ENCODE data around the gene NRL. TPM values are rescaled to one million over a fixed set of nuclear protein-coding genes. Genes with fewer than 3 reads are reported as not detected.
"Not testable (repeated sequence)": the region's sequence is repeated elsewhere in the genome, so short reads cannot be mapped to it uniquely, and the experiment has no call there.

NRL gene
- total RNA-seq, 1 experiment from 2014 or later: 1.4 TPM

DNA sequence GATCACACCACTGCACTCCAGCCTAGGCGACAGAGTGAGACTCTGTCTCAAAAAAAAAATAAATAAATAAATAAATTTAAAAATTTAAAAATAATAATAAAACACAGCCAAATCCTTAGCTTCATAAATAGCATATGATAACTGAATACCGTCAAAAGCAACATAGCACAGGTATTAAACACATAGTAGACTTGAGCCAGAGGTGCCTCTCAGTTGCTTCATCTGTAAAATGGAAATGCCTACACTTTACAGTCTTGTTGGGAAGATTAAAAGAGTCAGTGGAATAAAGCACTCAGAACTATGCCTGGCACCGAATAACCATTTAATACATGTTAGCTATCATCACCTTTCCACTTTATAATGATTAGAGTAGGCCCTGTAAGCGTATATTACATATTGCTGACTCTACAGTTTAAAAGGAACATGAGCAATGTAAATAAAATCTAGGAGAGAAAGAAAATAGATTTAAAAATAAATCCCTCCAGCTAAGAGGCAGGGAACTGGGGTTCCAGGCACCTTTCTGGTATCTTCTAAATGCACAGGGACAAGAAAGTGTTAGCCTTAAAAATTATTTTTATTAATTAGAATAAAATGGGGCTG, 8.0 kb downstream of the NRL start:
- ATAC-seq: no peak
- Histone ChIP-seq H3K27ac (ENCODE audit: low read length) (no peak overlapping the region), H3K36me3 (ENCODE audit: control insufficient read depth, insufficient read depth, low read length) (no peaks in the 10 kb centered on the region), H3K9me3 (ENCODE audit: control insufficient read depth, insufficient read depth, low read depth, low read length) (no peaks in the 10 kb centered on the region), H3K27me3 (ENCODE audit: control insufficient read depth, insufficient read depth, low read length) (no peaks in the 10 kb centered on the region), H3K4me1 (ENCODE audit: control insufficient read depth, insufficient read depth, low read length) (no peaks in the 10 kb centered on the region), H3K4me3 (ENCODE audit: low read depth in 2 of 2, low read length in 2 of 2) (no peak overlapping the region)
- ChIA-PET POLR2A (no interaction called here), CTCF (interaction anchor here (2.5 kb wide), 1 partner anchor 49 kb away, joined by 37 read pairs; no protein-coding TSS in a partner anchor)
- DNase-seq (ENCODE audit: low read depth, low spot score): no peak
- in situ Hi-C loops (cut with HindIII; ENCODE audit: low pct_unique_long_range_greater_than_20kb, low sequenced_read_pairs) (no loop called here), intact Hi-C loops (cut with micrococcal nuclease; ENCODE audit: unreplicated experiment) (no loop called here)
- no TSS peak for BruUV-seq (replicated peaks)
- TF ChIP-seq TCF7L2 (IDR thresholded peaks at IDR 0.05; ENCODE audit: low read depth, low read length): no peak
- TF ChIP-seq, protein P1, sequence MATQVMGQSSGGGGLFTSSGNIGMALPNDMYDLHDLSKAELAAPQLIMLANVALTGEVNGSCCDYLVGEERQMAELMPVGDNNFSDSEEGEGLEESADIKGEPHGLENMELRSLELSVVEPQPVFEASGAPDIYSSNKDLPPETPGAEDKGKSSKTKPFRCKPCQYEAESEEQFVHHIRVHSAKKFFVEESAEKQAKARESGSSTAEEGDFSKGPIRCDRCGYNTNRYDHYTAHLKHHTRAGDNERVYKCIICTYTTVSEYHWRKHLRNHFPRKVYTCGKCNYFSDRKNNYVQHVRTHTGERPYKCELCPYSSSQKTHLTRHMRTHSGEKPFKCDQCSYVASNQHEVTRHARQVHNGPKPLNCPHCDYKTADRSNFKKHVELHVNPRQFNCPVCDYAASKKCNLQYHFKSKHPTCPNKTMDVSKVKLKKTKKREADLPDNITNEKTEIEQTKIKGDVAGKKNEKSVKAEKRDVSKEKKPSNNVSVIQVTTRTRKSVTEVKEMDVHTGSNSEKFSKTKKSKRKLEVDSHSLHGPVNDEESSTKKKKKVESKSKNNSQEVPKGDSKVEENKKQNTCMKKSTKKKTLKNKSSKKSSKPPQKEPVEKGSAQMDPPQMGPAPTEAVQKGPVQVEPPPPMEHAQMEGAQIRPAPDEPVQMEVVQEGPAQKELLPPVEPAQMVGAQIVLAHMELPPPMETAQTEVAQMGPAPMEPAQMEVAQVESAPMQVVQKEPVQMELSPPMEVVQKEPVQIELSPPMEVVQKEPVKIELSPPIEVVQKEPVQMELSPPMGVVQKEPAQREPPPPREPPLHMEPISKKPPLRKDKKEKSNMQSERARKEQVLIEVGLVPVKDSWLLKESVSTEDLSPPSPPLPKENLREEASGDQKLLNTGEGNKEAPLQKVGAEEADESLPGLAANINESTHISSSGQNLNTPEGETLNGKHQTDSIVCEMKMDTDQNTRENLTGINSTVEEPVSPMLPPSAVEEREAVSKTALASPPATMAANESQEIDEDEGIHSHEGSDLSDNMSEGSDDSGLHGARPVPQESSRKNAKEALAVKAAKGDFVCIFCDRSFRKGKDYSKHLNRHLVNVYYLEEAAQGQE (IDR thresholded peaks at IDR 0.05; ENCODE audit: insufficient read depth in 1 of 2, low read depth in 2 of 2, low read length in 1 of 2): no peak
- TF ChIP-seq, protein P2, sequence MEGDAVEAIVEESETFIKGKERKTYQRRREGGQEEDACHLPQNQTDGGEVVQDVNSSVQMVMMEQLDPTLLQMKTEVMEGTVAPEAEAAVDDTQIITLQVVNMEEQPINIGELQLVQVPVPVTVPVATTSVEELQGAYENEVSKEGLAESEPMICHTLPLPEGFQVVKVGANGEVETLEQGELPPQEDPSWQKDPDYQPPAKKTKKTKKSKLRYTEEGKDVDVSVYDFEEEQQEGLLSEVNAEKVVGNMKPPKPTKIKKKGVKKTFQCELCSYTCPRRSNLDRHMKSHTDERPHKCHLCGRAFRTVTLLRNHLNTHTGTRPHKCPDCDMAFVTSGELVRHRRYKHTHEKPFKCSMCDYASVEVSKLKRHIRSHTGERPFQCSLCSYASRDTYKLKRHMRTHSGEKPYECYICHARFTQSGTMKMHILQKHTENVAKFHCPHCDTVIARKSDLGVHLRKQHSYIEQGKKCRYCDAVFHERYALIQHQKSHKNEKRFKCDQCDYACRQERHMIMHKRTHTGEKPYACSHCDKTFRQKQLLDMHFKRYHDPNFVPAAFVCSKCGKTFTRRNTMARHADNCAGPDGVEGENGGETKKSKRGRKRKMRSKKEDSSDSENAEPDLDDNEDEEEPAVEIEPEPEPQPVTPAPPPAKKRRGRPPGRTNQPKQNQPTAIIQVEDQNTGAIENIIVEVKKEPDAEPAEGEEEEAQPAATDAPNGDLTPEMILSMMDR (IDR thresholded peaks at IDR 0.05): no peak
- no peak for TF ChIP-seq POLR2AphosphoS5 (IDR thresholded peaks at IDR 0.05; ENCODE audit: low read depth, low read length)
- no peak for TF ChIP-seq SIN3A (IDR thresholded peaks at IDR 0.05; ENCODE audit: borderline replicate concordance, insufficient read depth, low read depth, low read length)

DNA sequence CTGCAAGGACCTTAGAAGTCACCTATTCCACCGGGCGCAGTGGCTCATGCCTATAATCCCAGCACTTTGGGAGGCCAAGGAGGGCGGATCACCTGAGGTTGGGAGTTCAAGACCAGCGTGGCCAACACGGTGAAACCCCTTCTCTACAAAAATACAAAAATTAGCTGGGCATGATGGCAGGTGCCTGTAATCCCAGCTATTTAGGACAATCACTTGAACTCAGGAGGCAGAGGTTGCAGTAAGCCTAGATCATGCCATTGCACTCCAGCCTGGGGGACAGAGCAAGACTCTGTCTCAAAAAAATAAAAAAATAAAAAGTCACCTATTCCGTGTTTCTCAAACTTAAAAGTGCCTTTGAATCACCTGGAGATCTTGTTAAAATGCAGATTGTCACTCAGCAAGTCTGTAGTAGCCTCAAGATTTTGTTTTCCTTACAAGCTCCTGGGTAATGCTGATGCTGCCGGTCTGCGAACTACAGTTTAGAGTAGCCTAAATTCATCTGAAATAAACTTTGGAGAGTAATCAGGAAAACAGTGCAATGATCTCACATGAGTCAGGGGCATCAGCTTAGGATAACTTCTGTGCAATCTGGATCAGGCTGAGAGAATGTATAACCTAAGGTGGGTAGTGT, 9.0 kb downstream of the NRL start:
- H3K27me3 ChIP-seq (ENCODE audit: control insufficient read depth, insufficient read depth, low read length); H3K36me3 ChIP-seq (ENCODE audit: control insufficient read depth, insufficient read depth, low read length); intact Hi-C loops (cut with micrococcal nuclease; ENCODE audit: unreplicated experiment); H3K9me3 ChIP-seq (ENCODE audit: control insufficient read depth, insufficient read depth, low read depth, low read length); in situ Hi-C loops (cut with HindIII; ENCODE audit: low pct_unique_long_range_greater_than_20kb, low sequenced_read_pairs); DNase-seq (ENCODE audit: low read depth, low spot score); H3K4me3 ChIP-seq (ENCODE audit: low read depth in 2 of 2, low read length in 2 of 2); H3K27ac ChIP-seq (ENCODE audit: low read length); CTCF ChIA-PET; H3K4me1 ChIP-seq (ENCODE audit: control insufficient read depth, insufficient read depth, low read length); POLR2A ChIA-PET; ATAC-seq; BruUV-seq (replicated peaks): not testable (repeated sequence)

DNA sequence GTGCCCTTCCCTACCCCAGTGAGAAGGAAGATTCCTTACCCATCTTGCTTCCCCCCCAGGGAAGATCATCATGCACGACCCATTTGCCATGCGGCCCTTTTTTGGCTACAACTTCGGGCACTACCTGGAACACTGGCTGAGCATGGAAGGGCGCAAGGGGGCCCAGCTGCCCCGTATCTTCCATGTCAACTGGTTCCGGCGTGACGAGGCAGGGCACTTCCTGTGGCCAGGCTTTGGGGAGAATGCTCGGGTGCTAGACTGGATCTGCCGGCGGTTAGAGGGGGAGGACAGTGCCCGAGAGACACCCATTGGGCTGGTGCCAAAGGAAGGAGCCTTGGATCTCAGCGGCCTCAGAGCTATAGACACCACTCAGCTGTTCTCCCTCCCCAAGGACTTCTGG, 11.3 kb downstream of the NRL start:
- TF ChIP-seq, protein P1 (IDR thresholded peaks at IDR 0.05; ENCODE audit: insufficient read depth in 1 of 2, low read depth in 2 of 2, low read length in 1 of 2): no peak
- TF ChIP-seq, protein P2 (IDR thresholded peaks at IDR 0.05): no peak
- in situ Hi-C loops (cut with HindIII; ENCODE audit: low pct_unique_long_range_greater_than_20kb, low sequenced_read_pairs): no loop called here
- no peak for ATAC-seq
- POLR2A ChIA-PET: no interaction called here
- no peaks in the 10 kb centered on the region for H3K36me3 ChIP-seq (ENCODE audit: control insufficient read depth, insufficient read depth, low read length)
- no peak overlapping the region for H3K4me3 ChIP-seq (ENCODE audit: low read depth in 2 of 2, low read length in 2 of 2)
- H3K9me3 ChIP-seq (ENCODE audit: control insufficient read depth, insufficient read depth, low read depth, low read length): no peaks in the 10 kb centered on the region
- DNase-seq (ENCODE audit: low read depth, low spot score): no peak
- no peak overlapping the region for H3K27ac ChIP-seq (ENCODE audit: low read length)
- CTCF ChIA-PET: no interaction called here
- BruUV-seq (replicated peaks): no TSS peak
- H3K27me3 ChIP-seq (ENCODE audit: control insufficient read depth, insufficient read depth, low read length): no peaks in the 10 kb centered on the region
- intact Hi-C loops (cut with micrococcal nuclease; ENCODE audit: unreplicated experiment): no loop called here
- H3K4me1 ChIP-seq (ENCODE audit: control insufficient read depth, insufficient read depth, low read length): no peaks in the 10 kb centered on the region
